Renal cortical epithelial cell (primary cell): ENCODE data around the gene ATRNL1. TPM values are rescaled to one million over a fixed set of nuclear protein-coding genes. Genes with fewer than 3 reads are reported as not detected.
A peak's percentile ranks its signal among the peaks of the same experiment; 100 is the strongest.
"Not testable (repeated sequence)": the region's sequence is repeated elsewhere in the genome, so short reads cannot be mapped to it uniquely, and the experiment has no call there.

Experiments
- DNase-seq: peaks from one replicate; pipeline ENCODE4 v3.0.0-alpha.2; 2011; ENCODE audit warnings: low read depth
- total RNA-seq: library from RNA; depleted of rRNA; stranded (reverse); fragments of >200 nt; gene quantifications from 2 replicates; pipeline ENCODE4 v1.2.3, GENCODE V29; 2014

The ATRNL1 gene
- total RNA-seq, 1 donor from 2014 or later = 12.3 TPM

- DNase-seq = no peak
Observed at GRCh38 chr10:115084277-115084850, 8.8 kb upstream of the ATRNL1 start.

- DNase-seq = no peak
Observed at GRCh38 chr10:115091161-115091560, 2.0 kb upstream of the ATRNL1 start.

GRCh38 chr10:115092258-115092554 is 959 bp upstream of the ATRNL1 start:
- DNase-seq = no peak

GRCh38 chr10:115092555-115093285 is 445 bp upstream of the ATRNL1 start:
- DNase-seq = peak; percentile 21

- no peak for DNase-seq
Observed at GRCh38 chr10:115093776-115094408, 727 bp downstream of the ATRNL1 start.

- no peak for DNase-seq
Observed at GRCh38 chr10:115094416-115095140, 1.4 kb downstream of the ATRNL1 start.

- DNase-seq = no peak
Observed at GRCh38 chr10:115095758-115096157, 2.6 kb downstream of the ATRNL1 start.

- no peak for DNase-seq
Observed at GRCh38 chr10:115103700-115104099, 10.5 kb downstream of the ATRNL1 start.

GRCh38 chr10:115105411-115105810 is 12.2 kb downstream of the ATRNL1 start:
- not testable (repeated sequence) for DNase-seq

- no peak for DNase-seq
Observed at GRCh38 chr10:115107830-115108229, 14.7 kb downstream of the ATRNL1 start.

GRCh38 chr10:115117301-115117700 is 24.1 kb downstream of the ATRNL1 start:
- no peak for DNase-seq

- DNase-seq = peak; percentile 25
Observed at GRCh38 chr10:115118346-115118745, 25.2 kb downstream of the ATRNL1 start.

GRCh38 chr10:115125505-115125904 is 32.3 kb downstream of the ATRNL1 start:
- DNase-seq = no peak

GRCh38 chr10:115129752-115130151 is 36.6 kb downstream of the ATRNL1 start:
- peak; percentile 50 for DNase-seq

GRCh38 chr10:115136616-115137015 is 43.5 kb downstream of the ATRNL1 start:
- no peak for DNase-seq

GRCh38 chr10:115141254-115141653 is 48.1 kb downstream of the ATRNL1 start:
- peak; percentile 42 for DNase-seq

- no peak for DNase-seq
Observed at GRCh38 chr10:115157357-115157756, 64.2 kb downstream of the ATRNL1 start.

- DNase-seq = no peak
Observed at GRCh38 chr10:115163129-115163528, 70.0 kb downstream of the ATRNL1 start.

- DNase-seq = no peak
Observed at GRCh38 chr10:115164220-115164619, 71.1 kb downstream of the ATRNL1 start.

GRCh38 chr10:115167751-115168150 is 74.6 kb downstream of the ATRNL1 start:
- no peak for DNase-seq

GRCh38 chr10:115171392-115171960 is 78.3 kb downstream of the ATRNL1 start:
- peak; percentile 31 for DNase-seq

GRCh38 chr10:115173915-115174443 is 80.8 kb downstream of the ATRNL1 start:
- no peak for DNase-seq
